ENCODE measurements around the gene FAAP20.

The FAAP20 gene

DNA sequence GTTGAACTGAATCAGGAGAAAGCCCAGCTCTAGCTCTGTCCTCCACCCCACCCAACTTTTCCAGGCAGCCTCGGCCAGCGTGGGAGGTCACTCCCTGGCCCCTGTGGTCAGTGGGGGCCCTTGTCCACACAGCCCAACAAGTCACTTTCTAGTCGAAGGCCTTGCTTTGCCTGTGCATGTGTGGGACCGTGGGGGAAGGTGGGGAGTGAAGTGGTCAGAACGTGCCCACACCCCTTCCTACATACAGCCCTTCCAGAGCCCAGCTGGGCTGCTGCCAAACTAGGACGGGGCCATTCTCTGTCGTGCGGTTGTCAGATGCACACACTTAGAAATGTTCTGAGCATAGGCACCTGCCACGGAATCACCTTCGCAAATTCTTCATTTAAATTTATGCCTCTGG lies 18.0 kb downstream of the FAAP20 start:
- DNase-seq, result no peak

- DNase-seq, result no peak
These were observed 18.7 kb downstream of the FAAP20 start for GRCh38 chr1:2175681-2176454.

DNA sequence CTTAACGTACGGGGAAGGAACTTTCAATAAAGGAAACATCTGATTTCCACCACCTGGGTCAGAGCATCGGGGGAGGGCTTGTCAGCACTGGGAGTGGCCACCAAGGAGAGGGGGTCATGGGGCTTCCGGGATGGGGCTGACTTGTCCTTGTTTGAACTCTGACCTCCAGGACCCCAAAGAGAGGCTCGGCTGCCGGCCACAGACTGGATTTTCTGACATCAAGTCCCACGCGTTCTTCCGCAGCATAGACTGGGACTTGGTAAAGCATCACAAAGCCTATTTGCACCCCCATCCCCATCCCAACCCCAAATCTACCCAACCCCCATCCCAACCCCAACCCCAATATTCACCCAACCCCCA lies 19.5 kb downstream of the FAAP20 start:
- DNase-seq, result no peak

- DNase-seq, result peak; percentile 33
These were observed 20.1 kb downstream of the FAAP20 start for GRCh38 chr1:2174348-2175054.

DNA sequence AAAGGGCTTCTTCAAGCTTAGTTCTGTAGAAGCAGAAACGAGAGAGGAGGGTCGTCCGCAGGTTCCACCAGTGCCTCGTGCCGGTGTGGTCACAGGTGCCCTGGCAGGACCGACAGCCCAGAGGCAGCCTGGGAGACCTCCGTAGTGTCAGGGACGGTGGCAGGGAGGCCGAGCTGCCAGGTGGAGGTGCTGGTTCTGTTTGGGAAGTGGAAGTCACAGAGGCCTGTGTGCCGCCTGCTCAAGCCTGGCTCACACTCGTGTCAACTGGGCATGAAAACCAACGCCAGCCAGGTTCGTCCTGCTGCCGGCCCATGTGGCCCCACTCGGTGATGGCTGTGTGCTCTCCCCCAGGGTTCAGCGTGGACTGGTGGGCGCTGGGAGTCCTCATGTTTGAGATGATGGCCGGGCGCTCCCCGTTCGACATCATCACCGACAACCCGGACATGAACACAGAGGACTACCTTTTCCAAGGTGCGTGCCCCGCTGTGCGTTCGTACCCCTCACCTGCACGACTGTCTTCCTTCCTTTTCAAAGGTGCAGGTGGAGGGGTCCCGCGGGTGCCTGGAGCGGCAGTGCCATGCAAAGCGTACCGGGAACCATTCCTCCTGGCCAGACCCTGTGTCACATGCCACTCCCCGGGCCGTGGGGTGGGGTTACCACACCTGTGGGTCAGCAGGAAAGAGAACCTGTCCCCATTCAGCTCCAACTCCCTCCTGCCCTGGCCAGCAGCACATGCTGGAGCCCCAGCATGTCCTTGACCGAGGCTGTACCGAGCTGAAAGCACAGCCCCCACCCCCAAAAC lies 20.8 kb downstream of the FAAP20 start:
- no peak for DNase-seq

- no peak for DNase-seq
These were observed 21.9 kb downstream of the FAAP20 start for GRCh38 chr1:2172551-2173146.

- no peak for DNase-seq
These were observed 22.6 kb downstream of the FAAP20 start for GRCh38 chr1:2172012-2172411.

- no peak for DNase-seq
These were observed 24.4 kb downstream of the FAAP20 start for GRCh38 chr1:2170211-2170610.

GRCh38 chr1:2169200-2169836 lies 25.3 kb downstream of the FAAP20 start:
- DNase-seq, result no peak

- DNase-seq, result no peak
These were observed 26.0 kb downstream of the FAAP20 start for GRCh38 chr1:2168535-2168934.

GRCh38 chr1:2168090-2168489 lies 26.5 kb downstream of the FAAP20 start:
- no peak for DNase-seq

GRCh38 chr1:2166695-2167094 lies 27.9 kb downstream of the FAAP20 start:
- no peak for DNase-seq

- no peak for DNase-seq
These were observed 28.3 kb downstream of the FAAP20 start for GRCh38 chr1:2166254-2166653.

GRCh38 chr1:2165646-2166045 lies 28.9 kb downstream of the FAAP20 start:
- DNase-seq, result no peak

GRCh38 chr1:2163205-2163604 lies 31.4 kb downstream of the FAAP20 start:
- no peak for DNase-seq

GRCh38 chr1:2160451-2161300 lies 33.9 kb downstream of the FAAP20 start:
- no peak for DNase-seq

- DNase-seq, result no peak
These were observed 35.4 kb downstream of the FAAP20 start for GRCh38 chr1:2159124-2159523.

GRCh38 chr1:2158272-2158671 lies 36.3 kb downstream of the FAAP20 start:
- DNase-seq, result no peak

- no peak for DNase-seq
These were observed 36.7 kb downstream of the FAAP20 start for GRCh38 chr1:2157856-2158255.

GRCh38 chr1:2156866-2157265 lies 37.7 kb downstream of the FAAP20 start:
- DNase-seq, result no peak

DNA sequence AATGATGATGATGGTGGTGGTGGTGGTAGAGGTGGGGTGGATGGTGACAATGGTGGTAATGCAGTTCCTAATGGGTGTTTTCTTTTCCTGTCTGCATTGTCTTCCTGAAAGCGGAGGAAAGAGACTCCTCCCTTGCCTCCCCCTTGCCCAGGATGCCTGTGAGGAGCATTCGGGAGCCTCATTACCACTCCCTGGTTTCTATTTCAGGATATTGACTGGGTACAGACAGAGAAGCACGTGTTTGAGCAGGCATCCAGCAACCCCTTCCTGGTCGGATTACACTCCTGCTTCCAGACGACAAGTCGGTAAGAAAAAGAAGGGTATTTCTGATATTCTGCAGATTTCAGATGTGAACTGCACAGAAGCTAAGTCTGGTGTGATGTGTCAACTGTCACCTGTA lies 38.8 kb downstream of the FAAP20 start:
- DNase-seq, result no peak

- no peak for DNase-seq
These were observed 39.4 kb downstream of the FAAP20 start for GRCh38 chr1:2155147-2155598.

Measured in stimulated activated CD4-positive, alpha-beta T cell treated with anti-CD3 and anti-CD28 coated beads, Interleukin-4, amount 100 ng/mL, for 24 hours (primary cell).